Bronchial epithelial cell (primary cell): Measurements from ENCODE around the gene STARD13. TPM values are rescaled to one million over a fixed set of nuclear protein-coding genes. Genes with fewer than 3 reads are reported as not detected.

Experiments
- DNase-seq: peaks from one replicate; pipeline ENCODE4 v3.0.0-alpha.2; 2010; ENCODE audit warnings: low read depth
- FAIRE-seq: peaks from 2 replicates; lab custom pipeline; 2011; peaks lifted over from hg19 to GRCh38; lab: Jason Lieb, UNC
- H3K27me3 ChIP-seq: 2 replicates; pipeline ENCODE4 v1.5.1; 2011; ENCODE audit warnings: low read length; ENCODE audit not compliant: control insufficient read depth, insufficient read depth
- H3K36me3 ChIP-seq: 2 replicates; pipeline ENCODE4 v1.5.1; 2011; ENCODE audit warnings: low read length; ENCODE audit not compliant: control insufficient read depth, insufficient read depth
- H3K4me3 ChIP-seq: 2 replicates; pipeline ENCODE4 v1.5.1; 2011; ENCODE audit warnings: mild to moderate bottlenecking, low read depth, low read length, control low read depth
- total RNA-seq: library from RNA; depleted of rRNA; stranded (reverse); fragments of >200 nt; gene quantifications from 2 replicates; pipeline ENCODE4 v1.2.1, GENCODE V29; 2014
- TF ChIP-seq, protein P1 (sequence below): IDR thresholded peaks from 2 replicates; pipeline ENCODE4 v1.5.1; 2011; ENCODE audit warnings: mild to moderate bottlenecking, moderate library complexity, low read length, control low read depth, inconsistent platforms; ENCODE audit not compliant: insufficient read depth, severe bottlenecking

The STARD13 gene
- total RNA-seq, 1 donor from 2014 or later, result 2.1 TPM

DNA sequence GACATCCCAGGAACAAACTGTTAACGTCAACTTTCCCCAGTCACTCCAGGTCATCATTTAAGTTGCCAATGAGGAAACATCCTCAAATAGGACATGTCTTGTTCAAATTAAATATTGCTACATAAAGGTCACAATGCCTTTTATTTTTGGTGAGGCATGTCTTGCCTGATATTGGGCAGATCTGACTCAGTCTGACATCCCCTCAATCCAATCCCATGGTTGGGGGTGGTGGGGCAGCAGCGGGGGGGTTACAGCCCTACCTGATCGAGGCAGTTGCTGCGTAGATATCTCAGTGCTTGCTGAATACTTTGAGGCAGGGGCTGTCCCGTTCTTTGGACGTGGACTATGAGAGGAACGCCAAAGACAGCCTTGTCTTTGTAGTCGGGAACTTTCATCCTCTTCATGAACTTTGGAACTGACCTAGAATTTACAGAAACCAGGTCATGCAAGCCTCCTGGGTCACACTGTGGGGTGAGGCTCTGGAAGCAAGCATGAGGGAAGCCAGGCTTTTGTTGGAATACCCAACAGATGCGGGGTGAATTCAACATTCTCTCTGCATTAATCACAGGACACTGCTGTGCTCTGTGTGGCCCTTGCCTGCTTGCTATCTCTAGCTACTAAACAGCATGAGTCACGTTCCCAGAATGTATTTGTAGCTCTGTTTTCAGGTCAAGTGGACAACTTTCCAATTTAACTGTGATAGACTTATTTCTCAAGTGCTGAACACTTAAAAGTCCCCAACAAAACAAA is 159.6 kb downstream of the STARD13 start:
- H3K4me3 ChIP-seq, result no peak overlapping the region
- TF ChIP-seq, protein P1, sequence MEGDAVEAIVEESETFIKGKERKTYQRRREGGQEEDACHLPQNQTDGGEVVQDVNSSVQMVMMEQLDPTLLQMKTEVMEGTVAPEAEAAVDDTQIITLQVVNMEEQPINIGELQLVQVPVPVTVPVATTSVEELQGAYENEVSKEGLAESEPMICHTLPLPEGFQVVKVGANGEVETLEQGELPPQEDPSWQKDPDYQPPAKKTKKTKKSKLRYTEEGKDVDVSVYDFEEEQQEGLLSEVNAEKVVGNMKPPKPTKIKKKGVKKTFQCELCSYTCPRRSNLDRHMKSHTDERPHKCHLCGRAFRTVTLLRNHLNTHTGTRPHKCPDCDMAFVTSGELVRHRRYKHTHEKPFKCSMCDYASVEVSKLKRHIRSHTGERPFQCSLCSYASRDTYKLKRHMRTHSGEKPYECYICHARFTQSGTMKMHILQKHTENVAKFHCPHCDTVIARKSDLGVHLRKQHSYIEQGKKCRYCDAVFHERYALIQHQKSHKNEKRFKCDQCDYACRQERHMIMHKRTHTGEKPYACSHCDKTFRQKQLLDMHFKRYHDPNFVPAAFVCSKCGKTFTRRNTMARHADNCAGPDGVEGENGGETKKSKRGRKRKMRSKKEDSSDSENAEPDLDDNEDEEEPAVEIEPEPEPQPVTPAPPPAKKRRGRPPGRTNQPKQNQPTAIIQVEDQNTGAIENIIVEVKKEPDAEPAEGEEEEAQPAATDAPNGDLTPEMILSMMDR, result no peak
- no peaks in the 10 kb centered on the region for H3K27me3 ChIP-seq
- FAIRE-seq (peak; percentile 89), DNase-seq (peak; percentile 91)
- peaks cover 4% of the 10 kb centered on the region for H3K36me3 ChIP-seq

DNA sequence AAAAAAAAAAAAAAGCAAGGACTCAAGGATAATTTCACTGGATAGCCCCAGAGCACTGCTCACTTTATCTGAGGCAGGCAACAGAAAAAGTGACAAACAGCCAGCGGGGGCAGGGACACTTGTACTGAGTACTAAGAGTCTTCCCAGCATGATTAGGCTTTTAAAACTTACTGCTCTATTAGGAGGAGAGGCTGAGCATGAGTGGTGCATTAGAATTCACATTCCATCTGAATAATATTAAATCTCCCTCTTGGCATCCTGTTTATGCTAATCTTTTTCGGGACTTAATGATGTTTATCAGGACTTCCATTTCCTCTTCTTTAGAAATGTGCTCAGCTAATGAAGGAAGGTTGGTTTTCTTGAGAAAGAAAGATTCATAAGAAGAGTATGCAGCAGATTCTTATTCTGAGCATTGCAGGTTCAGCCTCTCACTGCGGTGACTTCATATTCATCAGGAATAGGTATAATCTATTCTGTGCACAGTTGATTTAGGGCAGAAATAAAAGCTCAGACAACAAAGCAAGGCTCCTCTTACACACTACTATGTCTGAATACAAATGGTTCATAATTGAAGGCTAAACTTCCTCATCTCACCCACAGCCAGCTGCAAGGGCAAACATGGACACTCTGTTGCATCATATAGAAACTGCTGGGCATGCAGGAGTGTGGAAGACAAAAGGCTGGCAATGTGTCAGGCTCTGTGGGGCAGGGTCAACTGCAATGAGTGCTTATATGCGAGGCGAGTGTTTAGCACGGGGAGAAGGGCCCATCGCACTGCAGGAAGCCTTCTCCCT is 162.3 kb downstream of the STARD13 start:
- H3K36me3 ChIP-seq, result peaks cover 1% of the 10 kb centered on the region

DNA sequence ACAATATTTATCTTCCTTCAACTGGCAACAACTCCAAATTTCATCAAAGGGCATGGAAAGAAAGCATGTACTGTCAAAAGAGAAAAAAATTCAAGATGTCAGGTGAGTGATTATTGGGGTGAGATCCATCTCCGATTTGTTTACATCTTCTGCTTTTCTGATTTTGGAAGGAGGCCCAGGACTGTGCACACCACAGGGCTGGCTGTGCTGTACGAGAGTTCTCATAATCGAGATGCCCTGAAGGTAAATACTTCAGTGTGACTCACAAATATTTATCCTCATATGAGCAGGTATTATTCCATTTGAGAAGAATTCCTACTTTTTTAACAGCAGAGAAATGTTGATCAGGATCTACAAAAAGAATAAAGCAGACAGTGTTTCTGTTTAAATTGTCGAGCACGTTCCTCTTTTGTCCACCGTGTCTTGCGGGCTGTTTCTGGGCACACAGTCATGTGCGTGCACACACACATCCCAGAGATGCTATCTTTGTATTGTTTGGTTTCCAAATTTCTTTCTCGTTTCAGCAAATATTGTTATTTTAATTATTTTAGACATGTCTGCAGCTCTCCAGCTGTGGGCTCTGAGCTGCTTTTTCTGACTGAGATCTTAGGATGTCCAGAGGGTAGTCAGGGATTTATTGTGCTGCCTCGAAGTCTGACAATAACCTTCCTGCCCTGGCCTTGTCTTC is 165.6 kb downstream of the STARD13 start:
- Histone ChIP-seq H3K36me3 (peaks cover 5% of the 10 kb centered on the region), H3K27me3 (no peaks in the 10 kb centered on the region), H3K4me3 (no peak overlapping the region)
- FAIRE-seq, result no peak
- TF ChIP-seq, protein P1, result no peak
- DNase-seq, result peak; percentile 89

More for the DNA sequence above, 162.3 kb downstream of the STARD13 start:
- no peak overlapping the region for H3K4me3 ChIP-seq
- DNase-seq (no peak), FAIRE-seq (peak; percentile 68)
- H3K27me3 ChIP-seq, result no peaks in the 10 kb centered on the region
- TF ChIP-seq, protein P1, result no peak

DNA sequence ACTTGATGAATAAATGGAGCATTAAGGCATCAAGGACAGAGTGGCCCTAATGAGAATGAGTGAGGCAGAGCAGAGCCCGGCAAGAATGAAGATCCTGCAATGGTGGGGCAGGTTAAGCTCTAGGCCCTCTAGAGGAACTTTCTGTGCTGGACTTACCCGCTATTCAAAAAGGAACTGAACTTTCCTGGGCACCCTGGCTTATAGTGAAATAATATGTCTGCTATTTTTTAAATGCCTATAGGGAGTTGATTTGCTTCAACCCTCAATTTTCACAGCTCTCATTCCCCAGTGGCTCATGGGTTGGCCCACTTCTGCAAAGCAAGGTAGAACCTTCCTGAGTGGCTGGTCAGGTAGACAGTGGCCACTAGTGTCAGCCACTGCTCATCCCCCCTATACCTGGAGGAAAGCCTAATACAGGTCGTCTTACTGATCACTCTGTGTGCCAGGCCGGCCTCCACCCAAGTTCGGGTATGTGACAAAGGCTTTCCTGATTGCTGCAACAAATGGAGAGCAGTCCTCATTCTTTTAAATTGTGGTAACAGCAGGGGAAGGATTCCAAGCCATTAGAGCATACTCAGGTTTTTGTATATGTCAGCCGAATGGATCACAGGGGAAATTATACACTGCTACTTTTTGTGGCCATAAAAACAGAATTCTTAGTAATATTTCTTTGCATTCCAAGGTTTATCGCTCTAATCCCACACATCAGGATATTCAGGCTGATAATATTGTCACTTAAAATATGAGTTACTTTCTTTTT is 166.4 kb downstream of the STARD13 start:
- no peak for FAIRE-seq
- DNase-seq, result no peak
- no peak overlapping the region for H3K4me3 ChIP-seq
- H3K36me3 ChIP-seq, result peaks cover 5% of the 10 kb centered on the region
- no peaks in the 10 kb centered on the region for H3K27me3 ChIP-seq
- TF ChIP-seq, protein P1, result no peak

DNA sequence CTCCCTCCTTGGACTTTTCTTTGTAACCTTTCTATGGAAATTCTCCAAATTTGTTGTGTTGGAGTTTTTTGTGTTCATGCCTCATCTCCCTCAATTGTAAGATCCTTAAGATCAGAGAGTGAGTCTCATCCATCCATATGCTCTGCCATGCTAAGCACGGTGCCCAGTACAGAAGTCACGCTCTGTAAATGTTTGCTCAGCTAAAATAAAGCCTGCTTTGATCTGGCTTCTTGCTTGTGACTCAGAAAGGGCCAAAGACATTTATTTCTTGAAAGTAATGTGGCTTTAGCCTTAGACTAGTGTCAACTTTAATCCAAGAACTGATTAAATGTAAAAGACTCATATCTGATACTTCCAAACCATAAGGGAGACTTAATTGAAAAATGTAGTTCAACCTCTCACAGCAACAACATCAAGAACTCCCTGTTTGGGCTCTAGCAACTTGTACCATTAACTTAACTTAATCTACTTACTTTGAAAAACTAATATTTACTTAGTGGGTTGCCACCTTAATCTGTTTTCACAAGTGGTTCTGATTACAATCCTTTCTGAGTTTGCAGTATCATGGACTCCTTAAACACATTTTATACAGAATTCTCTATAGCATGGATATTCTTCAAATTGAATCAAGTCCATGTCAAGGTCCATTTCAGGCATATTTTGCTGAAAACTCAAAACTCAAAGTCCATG is 169.1 kb downstream of the STARD13 start:
- Histone ChIP-seq H3K27me3 (no peaks in the 10 kb centered on the region), H3K36me3 (peaks cover 8% of the 10 kb centered on the region), H3K4me3 (no peak overlapping the region)
- DNase-seq, result no peak
- TF ChIP-seq, protein P1, result no peak
- no peak for FAIRE-seq
